Activated CD4-positive, CD25-positive, alpha-beta regulatory T cell treated with anti-CD3 and anti-CD28 coated beads, Interleukin-2, amount 50 U/mL, for 72 hours (primary cell): ENCODE measurements around the gene THAP6.
"Not testable (repeated sequence)": the region's sequence is repeated elsewhere in the genome, so short reads cannot be mapped to it uniquely, and the experiment has no call there.

ENCODE experiments used
- DNase-seq: peaks from one replicate; pipeline ENCODE4 v3.0.0; 2021

The THAP6 gene, protein sequence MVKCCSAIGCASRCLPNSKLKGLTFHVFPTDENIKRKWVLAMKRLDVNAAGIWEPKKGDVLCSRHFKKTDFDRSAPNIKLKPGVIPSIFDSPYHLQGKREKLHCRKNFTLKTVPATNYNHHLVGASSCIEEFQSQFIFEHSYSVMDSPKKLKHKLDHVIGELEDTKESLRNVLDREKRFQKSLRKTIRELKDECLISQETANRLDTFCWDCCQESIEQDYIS

DNA sequence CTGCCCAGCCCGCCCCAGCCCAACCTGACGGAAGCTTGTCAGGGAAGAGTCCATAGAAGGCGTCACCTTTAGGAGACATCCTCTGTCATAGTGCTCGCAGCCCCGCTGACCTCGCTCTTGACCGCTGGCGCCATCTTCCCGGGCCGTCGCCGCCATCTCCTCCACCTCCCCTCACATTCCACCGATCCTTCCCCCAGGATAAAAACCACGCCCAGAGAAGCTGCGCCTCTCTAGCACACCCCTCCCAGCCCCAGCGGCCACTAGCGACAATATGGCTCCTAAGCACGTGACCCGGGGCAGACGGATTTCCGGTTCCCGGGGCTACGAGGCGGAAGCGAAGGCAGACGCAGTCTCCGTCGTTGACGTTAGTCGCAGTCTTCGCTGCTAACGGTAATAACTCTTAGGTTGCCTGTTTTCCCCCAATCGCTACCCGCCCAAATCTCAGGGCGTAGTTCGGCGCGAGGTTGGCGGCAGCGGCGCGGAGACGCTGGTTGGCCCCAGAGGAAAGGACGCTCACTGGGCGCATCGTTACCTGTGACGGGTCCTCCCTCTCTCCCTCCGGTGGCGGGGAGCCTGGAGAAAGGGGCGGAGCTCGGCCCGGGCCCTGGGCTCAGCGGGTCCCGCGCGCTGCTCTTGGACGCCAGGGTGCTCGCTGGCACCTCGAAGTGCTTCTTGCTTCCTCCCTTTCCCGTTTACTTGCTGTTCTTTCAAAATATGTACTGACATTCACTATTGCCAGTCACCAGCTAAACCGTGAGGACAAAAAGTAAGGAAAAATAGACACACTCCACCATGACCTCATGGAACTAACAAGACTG lies at the start of gene THAP6, which contains the start of gene RCHY1:
THAP6 (plus strand) TSS at position 343 of the 818 bp plus-strand sequence. CDS start 980 bp downstream, outside the sequence.
RCHY1 (minus strand) TSS at position 273 of the 818 bp plus-strand sequence; CDS start at position 156, 117 bp downstream.
- DNase-seq = peak; percentile 91

DNA sequence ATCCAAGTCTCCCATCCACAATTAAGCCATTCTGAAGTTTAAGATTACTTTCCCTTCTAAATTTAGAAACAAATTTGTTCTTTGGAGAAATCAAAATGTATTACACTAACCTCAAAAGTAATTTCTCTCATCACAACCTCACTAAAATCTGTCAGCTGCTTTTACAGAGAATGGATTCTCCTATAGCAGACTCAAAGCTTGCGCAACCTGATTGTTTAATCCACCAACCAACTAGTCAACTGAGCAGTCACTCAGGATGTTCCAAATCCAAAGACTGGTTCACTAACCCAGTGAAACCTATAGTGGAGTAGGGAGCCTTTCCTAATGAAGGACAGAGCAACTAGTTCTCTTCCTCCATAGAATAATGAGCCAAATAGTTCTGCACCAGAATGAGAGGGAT lies 44.4 kb upstream of the THAP6 start:
- no peak for DNase-seq

DNA sequence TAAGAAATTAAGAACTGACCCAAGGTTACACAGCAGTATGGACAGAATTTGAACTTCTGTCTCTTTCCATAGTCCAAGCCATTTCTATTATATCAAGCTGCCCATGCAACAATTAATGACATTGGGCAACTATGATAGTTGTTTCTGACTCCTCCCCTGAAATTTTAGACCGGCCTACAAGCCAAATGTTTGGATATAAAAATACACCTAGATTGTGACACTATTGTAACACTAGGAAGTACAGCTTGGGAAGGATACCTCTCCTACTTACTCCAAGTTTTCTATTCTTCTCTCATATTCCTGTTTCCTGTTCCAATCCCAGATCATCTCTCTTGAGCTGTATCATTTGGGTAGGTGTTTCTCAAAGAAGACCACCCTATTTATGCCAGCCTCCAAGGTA lies 43.5 kb upstream of the THAP6 start:
- DNase-seq = no peak

DNA sequence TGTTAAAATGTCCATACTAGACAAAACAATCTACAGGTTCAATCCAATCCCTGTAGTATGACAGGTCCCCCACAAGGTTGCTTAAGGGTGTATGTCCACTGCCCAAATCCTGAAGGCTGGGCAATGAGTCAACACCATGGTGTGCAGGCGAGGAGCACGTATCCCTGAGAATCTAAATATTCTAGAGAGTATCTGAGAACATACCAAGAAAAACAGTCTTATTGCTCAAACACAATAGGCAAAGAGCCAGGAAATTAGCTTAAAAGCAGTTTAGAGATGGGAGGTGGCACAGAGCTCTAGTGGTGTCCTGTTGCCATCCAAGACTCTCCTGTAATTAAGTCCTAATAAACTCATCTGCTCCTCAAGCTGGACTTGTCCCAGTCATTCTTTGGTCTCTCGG lies 37.1 kb upstream of the THAP6 start:
- no peak for DNase-seq

DNA sequence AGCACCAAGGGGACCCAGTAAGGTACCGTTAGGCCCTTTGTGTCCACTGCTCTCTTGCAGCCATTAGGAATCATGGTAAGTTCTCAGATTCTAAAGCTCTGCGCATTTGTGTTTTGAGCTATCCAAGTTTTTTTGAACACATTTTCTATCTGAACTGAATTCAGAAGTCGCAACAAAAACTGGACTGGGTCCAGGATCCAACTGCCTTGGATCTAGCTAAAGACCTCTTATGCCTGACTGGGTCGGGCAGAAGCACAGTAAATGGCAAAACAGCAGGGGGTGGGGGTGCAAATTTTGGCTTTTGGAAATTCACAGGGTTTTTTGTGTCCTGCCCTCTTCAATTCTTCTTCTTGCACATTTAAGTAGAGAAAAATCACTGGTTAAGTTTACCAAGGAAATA lies 30.1 kb upstream of the THAP6 start:
- DNase-seq = no peak

DNA sequence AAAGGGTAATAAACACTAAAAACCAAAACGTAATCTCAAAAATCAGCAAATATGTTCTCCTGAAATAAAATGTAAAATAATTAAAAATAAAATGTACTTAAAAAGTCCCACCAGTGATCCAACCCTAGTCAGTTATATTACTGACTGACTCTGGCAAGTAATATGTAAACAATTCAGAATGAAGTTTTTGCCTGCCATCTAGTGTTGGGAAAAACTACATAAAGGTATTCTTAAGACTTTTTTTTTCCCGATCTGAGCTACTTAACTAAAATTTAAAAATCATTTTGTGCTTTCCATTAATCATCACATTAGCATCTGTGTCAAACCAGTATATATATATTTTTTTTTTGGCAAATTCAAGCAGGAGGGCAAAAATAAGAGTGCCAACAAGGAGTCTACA lies 24.1 kb upstream of the THAP6 start:
- no peak for DNase-seq

DNA sequence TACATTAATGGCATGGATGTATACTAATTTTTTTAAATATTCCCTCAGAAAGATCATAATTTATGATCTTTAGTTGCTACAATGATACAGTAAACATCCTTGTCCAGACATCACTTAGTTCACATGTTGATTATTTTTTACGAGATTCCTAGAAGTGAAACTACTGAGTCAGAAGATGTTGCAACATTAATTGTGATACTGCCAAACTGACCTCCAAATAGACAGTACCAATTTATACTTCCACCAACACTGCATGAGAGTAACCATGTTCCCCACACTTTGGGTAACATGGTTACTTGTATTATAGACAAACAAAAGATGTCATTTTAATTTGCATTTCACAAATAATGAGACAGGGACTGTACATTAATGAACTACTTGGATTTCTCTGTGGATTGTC lies 19.7 kb upstream of the THAP6 start:
- DNase-seq = no peak

DNA sequence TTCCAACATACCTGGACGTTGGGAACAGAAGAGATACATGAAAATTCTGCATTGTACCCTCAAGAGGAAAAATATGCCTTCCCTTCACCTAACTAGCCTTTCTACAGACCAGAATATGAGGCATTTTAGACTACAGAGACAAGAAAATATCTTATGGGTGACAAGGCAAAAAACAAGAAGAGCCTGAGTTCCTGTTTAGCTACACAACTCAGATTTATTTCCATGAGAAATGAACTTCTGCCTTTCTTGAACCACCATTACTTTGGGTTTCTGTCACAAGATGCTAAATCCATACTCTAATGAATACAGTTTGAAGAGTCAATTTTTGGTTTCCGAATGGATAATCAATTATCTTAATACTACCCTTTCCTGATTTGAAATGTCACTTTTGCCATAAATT lies 18.8 kb upstream of the THAP6 start:
- no peak for DNase-seq

DNA sequence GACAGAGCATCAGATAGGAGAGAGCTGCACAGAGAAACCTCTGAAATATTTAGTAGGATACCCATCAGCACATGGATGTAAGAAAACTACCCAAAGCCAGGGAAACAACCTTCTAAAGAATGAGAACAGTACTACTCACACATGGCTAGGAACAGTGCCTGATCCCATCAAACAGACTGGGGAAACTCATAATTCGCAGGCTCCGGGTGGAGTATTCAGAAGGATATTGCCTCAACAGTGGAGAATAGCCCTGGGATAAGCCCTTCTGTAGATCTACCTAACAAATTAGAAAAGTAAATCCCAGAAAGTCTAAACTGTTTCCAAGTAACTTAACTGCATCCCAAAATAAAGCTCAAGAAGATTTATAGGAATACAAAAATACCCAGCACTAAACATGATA lies 17.9 kb upstream of the THAP6 start:
- DNase-seq = no peak

DNA sequence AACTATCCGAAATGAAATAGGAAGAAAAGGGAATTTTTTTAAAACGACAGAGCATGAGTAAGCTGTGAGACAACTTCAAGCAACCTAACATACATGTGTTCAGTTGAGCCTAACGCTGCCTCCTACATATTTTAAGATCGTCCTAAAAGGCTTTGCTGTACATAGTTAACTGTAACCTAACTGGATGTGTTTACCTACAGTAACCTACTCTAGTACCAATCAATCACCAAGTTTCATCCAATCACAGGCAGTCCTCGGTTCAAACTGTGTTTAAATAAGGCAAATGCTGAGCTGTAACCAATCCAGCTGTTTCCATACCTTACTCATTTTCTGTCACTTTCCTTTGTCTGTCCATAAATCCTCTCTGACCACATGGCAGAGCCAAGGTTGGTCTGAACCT lies 17.1 kb upstream of the THAP6 start:
- DNase-seq = no peak

DNA sequence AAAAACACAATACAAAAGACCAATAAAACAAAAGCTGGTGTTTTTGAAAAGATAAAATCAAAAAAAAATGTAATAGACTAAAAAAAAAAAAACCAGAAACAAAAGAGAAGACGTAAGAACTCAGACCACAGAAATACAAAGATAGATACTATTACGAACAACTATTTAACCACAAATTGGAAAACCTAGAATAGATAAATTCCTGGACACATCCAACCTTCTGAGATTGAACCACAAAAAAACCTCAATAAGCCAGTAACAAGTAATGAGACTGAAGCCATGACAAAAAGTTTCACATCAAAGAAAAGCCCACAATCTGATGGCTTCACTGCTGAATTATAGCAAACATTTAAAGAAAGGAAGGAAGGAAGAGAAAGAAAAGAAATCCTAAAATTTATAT lies 16.2 kb upstream of the THAP6 start:
- no peak for DNase-seq

DNA sequence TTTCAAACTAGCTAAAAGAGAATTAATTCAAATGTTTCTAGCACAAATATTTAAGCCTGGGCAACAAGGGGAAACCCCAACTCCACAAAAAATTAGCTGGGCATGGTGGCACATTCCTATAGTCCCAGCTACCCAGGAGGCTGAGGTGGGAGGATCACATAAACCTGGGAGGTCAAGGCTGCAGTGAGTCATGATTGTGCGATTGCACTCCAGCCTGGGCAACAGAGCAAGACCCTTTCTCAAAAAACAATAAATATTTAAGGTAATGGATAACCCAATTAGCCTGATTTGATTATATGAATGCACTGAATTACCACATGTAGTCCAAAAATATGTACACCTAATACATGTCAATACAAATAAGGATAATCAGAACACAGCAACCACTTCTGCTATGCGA lies 14.4 kb upstream of the THAP6 start:
- no peak for DNase-seq

DNA sequence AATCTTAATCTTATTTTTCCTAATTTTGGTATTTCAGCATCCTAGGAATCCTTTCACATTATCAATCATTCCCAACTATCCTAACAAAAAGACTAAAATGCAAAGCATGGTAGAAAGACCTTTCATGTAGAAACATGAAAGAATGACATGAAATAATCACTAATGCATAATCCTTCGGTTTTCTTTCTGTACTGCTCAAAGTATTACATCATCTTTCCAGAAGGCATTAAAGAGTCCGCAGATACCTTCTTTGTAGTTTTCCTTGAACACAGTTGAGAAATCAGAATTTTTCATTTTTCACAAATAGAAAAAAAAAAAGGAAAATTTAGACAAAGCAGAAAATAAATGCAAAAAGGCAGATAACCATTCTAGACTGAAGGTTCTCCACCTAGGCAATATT lies 11.6 kb upstream of the THAP6 start:
- no peak for DNase-seq

DNA sequence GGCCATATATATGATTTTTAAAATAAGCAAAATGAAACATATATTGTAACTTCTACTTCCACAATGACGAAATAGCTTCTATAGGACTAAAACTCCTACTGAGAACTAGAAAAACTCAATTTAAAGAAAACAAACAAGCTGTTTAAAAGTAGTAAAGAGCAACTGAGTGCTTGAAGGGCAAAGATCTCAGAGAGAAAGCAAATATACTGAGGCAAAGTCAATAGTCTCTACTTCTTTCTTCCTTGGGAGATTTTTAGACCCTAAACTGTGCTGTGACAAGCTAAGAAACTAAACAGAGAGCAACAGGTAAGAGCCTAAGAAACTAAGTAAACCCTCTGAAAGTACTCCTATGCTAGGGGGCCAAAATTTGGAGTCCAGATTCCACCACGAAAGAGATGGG lies 8.6 kb upstream of the THAP6 start:
- DNase-seq = no peak

DNA sequence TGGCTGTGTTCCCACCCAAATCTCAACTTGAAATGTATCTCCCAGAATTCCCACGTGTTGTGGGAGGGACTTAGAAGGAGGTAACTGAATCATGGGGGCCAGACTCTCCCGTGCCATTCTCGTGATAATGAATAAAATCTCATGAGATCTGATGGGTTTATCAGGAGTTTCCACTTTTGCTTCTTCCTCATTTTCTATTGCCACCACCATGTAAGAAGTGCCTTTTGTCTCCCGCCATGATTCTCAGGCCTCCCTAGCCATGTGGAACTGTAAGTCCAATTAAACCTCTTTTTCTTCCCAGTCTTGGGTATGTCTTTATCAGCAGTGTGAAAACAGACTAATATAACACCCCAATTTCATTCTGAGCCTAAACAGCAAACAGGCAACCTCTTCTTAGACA lies 4.7 kb upstream of the THAP6 start:
- not testable (repeated sequence) for DNase-seq

DNA sequence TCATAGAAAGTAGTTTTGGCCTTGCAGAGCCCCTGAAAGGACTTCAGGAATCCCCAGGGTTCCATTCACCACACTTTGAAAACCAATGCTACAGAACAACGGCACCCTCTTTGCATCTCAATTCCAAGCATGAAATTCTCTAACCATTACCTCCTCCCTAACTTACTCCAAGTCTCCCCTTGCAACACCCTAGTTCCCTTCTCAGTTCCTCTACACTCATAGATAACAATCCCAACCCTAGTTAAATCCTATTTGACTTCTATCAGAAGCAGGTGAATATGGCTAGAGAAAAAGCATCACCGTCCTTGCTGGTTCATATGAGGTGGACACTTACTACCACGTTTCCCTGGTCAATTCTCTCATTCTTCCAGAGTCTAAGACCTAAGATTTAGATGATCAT lies 2.4 kb upstream of the THAP6 start:
- DNase-seq = no peak

DNA sequence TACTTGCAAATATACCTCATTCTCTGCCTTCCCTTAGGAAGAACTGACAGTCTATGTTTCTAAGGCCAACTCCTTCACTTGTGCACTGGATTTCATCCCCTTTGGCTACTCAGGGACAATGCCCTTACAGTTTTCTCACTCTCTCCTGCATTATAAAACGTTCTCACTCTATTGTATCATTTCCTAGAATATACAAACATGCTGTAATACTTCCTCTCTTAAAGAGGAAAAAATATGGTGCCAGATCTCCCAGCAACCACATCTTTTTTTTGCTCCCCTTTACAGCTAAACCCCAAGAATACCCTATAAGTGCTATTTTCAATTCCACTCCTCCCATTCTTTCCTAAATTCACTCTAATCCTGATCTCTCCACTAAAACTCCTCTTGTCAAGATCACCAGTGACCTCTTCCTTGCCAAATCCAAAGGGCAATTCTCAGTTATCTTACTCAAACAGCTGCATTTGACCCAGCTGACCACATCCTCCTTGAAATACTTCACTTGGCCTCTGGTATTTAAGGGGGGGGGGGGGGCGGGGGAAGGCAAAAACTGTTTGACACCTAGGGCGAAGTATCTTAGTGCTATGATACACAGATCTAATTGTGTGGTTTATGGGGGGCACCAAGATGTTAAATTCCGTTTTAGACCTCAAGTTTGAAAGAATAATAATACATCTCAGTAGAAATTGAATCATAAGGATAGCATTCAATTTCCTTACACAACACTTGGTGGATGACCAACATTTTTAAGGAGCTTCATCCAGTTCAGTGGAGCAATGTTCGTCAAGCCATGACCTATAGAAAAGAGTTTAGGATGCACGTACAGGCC lies 1.7 kb upstream of the THAP6 start:
- DNase-seq = no peak

DNA sequence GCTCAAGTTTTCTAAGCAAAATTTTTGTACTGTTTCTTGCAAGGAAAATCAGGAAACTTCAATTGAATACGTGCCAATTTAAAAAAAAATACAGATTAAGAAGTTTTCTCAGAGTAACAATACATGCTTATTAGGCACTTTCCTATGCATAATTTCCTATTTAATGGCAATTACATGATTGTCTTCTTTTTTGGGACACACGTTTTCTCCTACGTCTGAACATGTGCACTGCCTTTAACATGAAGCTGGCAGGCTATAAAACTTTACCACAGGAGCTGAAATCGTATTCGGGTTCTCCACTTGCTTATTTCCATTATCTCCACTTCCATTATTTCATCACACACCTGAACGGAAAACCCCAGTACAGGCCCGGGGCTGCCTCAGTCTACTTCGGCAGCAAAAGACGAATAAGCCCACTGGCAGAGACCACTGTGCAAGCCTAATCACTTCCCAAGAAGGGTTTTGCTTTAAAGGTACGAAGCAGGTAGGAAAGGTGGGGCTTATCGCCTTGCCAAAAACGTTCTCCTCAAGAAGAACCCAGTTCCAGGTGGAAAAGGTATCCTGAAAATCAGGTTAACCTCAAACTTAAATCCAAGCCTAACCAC lies 645 bp upstream of the THAP6 start:
- DNase-seq = no peak

DNA sequence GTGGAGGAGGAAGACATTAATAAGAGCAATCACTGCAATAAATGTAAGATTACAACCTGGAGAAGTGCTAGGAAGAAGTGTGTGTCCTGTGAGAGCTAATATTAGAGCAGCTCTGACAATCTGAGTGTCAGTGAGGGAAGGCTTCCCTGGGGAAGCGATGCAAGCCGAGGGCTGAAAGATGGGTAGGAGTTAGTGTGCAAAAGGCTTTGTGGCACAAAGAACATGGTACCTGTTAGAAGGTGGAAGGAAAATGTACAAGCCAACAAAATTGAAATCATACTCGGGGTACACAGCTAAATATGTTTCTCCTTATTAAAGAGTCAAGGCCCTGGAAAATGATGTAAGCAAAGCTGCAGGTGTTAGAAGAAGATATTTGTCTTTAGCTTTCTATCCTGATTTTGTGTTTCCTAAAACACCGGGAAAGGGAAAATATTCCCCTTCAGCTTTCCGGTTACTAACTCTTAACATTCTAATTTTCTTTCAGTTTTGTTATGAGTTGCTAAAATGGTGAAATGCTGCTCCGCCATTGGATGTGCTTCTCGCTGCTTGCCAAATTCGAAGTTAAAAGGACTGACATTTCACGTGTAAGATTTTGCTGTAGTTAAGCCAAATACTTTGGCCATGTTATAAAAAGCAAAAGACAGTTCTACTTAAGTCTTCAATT lies 808 bp downstream of the THAP6 start:
- DNase-seq = no peak

DNA sequence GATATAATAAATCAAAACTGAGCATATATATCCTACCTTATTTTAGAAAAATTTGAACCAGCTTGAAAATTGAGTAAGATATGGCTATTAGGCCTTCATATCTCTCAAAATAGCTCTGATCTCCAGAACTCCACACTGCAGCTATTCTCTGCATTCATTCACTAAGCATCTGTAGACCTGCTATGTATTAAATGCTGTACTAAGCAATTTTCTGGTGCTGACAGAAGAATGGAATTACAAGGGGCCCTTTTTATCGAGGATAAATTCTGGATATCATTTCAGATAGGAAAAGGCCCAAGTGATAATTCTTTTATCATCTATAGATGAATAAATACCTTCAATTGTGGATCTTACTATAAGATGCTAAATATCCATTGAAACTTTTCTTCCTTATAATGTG lies 1.9 kb downstream of the THAP6 start:
- DNase-seq = no peak

DNA sequence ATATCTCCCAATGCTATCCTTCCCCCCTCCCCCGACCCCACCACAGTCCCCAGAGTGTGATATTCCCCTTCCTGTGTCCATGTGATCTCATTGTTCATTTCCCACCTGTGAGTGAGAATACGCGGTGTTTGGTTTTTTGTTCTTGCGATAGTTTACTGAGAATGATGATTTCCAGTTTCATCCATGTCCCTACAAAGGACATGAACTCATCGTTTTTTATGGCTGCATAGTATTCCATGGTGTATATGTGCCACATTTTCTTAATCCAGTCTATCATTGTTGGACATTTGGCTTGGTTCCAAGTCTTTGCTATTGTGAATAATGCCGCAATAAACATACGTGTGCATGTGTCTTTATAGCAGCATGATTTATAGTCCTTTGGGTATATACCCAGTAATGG lies 5.2 kb downstream of the THAP6 start:
- DNase-seq = not testable (repeated sequence)

DNA sequence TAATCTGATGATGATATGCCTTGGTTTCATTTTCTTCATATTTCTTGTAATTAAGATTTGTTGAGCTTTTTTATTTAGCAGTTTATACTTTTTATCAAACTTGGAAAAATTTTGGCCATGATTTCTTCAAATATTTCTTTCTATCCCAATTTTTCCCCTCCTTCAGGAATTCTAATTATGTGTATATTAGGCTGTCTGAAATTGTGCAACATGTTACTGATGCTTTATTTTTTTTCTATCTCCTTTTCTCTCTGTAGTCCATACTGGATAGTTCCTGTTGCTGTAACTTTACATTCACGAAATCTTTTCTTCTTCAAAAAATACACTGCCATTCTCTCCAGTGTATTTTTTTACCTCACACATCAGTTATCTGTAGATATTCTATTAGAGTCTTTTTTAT lies 10.8 kb downstream of the THAP6 start:
- no peak for DNase-seq

DNA sequence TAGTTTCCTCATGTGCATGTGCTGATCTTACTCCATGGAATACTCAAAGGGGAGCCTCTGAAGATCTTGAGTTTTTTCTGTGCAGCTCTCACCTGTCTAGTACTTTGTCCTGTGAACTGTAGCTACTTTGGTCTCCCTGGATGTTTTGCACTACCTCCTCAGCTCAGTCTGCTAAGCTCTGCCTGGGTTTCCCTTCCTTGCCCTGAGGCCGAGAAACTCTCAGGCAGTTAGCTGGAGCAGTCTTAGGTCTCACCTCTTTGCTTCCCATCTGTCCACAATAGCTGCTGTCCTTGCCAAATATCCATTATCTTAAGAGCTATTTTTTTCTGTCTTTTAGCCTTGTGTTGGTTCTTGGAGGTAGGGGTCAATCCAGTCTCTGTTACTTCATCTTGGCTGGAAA lies 11.6 kb downstream of the THAP6 start:
- no peak for DNase-seq
